Fibroblast of lung (primary cell): ENCODE results near the gene SHISAL1. TPM values are rescaled to one million over a fixed set of nuclear protein-coding genes. Genes with fewer than 3 reads are reported as not detected.

Source experiments
- DNase-seq, 2 donors: peaks; one replicate each; pipeline versions ENCODE4 v3.0.0 to v3.0.0-alpha.2; 2010; ENCODE audit warnings: low read depth in 2 of 2
- H2AFZ ChIP-seq: 2 replicates; pipeline ENCODE4 v1.5.1; 2012; ENCODE audit warnings: low read length, control low read depth, inconsistent platforms
- H3K27ac ChIP-seq: 2 replicates; pipeline ENCODE4 v1.5.1; 2011; ENCODE audit warnings: low read length, control low read depth; ENCODE audit not compliant: insufficient read depth
- H3K27me3 ChIP-seq: 2 replicates; pipeline ENCODE4 v1.5.1; 2011; ENCODE audit warnings: mild to moderate bottlenecking, low read length; ENCODE audit not compliant: control insufficient read depth, insufficient read depth
- H3K36me3 ChIP-seq: 2 replicates; pipeline ENCODE4 v1.5.1; 2011; ENCODE audit warnings: low read length; ENCODE audit not compliant: control insufficient read depth, insufficient read depth
- H3K4me1 ChIP-seq: 2 replicates; pipeline ENCODE4 v1.5.1; 2011; ENCODE audit warnings: low read length; ENCODE audit not compliant: control insufficient read depth, insufficient read depth; ENCODE audit errors: extremely low read depth
- H3K4me2 ChIP-seq: 2 replicates; pipeline ENCODE4 v1.5.1; 2011; ENCODE audit warnings: low read length, control low read depth; ENCODE audit not compliant: insufficient read depth; ENCODE audit errors: extremely low read depth
- H3K4me3 ChIP-seq, 4 experiments: fragments of 200-600 bp in 1 of 4; sonication (generic) in 1 of 4; replicated peaks in 1 of 4; 2 replicates each; pipeline ENCODE4 v1.5.1; 2011 to 2016; ENCODE audit warnings: low read length in 4 of 4, low read depth in 3 of 4, mild to moderate bottlenecking in 3 of 4, control low read depth in 2 of 4, inconsistent platforms in 1 of 4, mixed read lengths in 1 of 4; ENCODE audit not compliant: insufficient read depth in 1 of 4; ENCODE audit errors: control extremely low read depth in 1 of 4
- H3K79me2 ChIP-seq: 2 replicates; pipeline ENCODE4 v1.5.1; 2012; ENCODE audit warnings: mild to moderate bottlenecking, low read length, inconsistent platforms; ENCODE audit not compliant: control insufficient read depth, insufficient read depth
- H3K9ac ChIP-seq: 2 replicates; pipeline ENCODE4 v1.5.1; 2011; ENCODE audit warnings: mild to moderate bottlenecking, low read length, control low read depth; ENCODE audit not compliant: insufficient read depth
- H3K9me3 ChIP-seq: 2 replicates; pipeline ENCODE4 v1.5.1; 2012; ENCODE audit warnings: low read depth, low read length; ENCODE audit not compliant: control insufficient read depth, insufficient read depth
- H4K20me1 ChIP-seq: 2 replicates; pipeline ENCODE4 v1.5.1; 2011; ENCODE audit warnings: low read length; ENCODE audit not compliant: control insufficient read depth, insufficient read depth; ENCODE audit errors: extremely low read depth
- EZH2 ChIP-seq: IDR thresholded peaks from 2 replicates; pipeline ENCODE4 v1.5.1; 2012; ENCODE audit warnings: low read length, control low read depth, mild to moderate bottlenecking; ENCODE audit errors: missing control alignments
- polyA plus RNA-seq, 2 donors: library from polyadenylated mRNA; depleted of rRNA in 1 of 2; stranded (reverse) in 1 of 2; unstranded in 1 of 2; fragments of >200 nt; gene quantifications; 2 replicates each; pipeline ENCODE4 v1.2.1, GENCODE V29; 2011 to 2012; ENCODE audit warnings: missing spikeins in 1 of 2
- total RNA-seq: library from RNA; depleted of rRNA; stranded (reverse); fragments of >200 nt; gene quantifications from 2 replicates; pipeline ENCODE4 v1.2.1, GENCODE V29; 2014
- TF ChIP-seq, protein P1 (sequence below), 2 donors: IDR thresholded peaks in 1 of 2; conservative IDR thresholded peaks in 1 of 2; 1 replicate in 1 of 2; 2 replicates in 1 of 2; pipeline ENCODE4 v1.5.1; 2011 to 2012; ENCODE audit warnings: low read length in 2 of 2, control low read depth in 1 of 2, inconsistent platforms in 1 of 2, low read depth in 1 of 2, mild to moderate bottlenecking in 1 of 2

SHISAL1 gene
- total and polyA plus RNA-seq, 2 donors (not counting 1 experiment from before 2014, with no cell fraction given): 0.73 to 3.5 TPM

DNA sequence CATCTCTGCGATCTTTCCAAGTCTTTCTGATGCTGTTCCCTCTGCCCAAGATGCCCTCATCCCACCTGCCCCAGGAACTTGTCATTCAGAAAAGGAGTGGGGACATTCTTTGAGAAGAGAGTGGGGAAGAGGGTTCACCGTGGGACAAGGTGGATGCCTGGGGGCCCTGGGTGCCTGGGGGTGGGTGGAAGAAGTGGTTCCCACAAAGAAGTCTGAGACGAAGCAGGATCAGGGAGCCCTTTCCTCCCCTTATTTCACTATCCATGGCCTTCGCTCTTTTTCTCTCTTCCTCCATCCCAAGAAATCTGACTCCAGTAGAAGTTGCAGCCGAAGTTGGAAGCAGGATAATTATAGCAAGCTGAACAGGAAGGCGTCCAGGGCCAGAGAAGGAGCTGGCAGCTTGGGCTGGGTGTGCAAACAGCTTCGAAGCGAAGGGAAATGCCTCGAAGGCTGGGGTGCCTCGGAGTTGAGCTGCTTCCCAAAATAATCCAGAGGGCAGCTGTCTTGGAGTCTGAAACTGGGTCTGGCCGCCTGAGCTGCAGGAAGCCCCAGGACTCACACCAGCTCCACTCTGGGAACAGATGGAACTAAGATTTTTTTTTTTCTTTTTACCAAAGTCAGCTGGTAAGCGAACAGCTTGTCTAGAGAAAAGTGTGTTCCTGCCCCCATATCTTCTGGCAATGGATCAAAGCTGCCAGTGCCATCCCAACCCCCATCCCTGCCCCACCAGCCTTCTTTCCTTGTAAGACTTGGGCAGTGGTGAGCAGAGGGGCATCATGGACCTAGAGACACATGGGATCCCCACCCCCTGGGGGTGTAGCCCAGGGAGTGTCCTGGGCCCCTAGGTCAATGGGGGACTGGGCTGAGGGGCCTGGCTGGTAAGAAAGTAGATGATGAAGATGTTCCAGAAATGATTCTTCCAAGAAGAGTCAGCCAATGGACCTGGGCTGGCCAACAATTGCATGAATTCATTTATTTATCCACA is 100.5 kb downstream of the SHISAL1 start:
- Histone ChIP-seq H2AFZ (no peak overlapping the region), H3K4me2 (peak overlapping the region; percentile 15), H3K36me3 (no peaks in the 10 kb centered on the region), H4K20me1 (no peaks in the 10 kb centered on the region), H3K4me3 (no peak overlapping the region), H3K27ac (no peak overlapping the region), H3K9ac (no peak overlapping the region), H3K27me3 (peaks cover 4% of the 10 kb centered on the region), H3K79me2 (no peaks in the 10 kb centered on the region), H3K4me1 (no peaks in the 10 kb centered on the region), H3K9me3 (no peaks in the 10 kb centered on the region)
- TF ChIP-seq, protein P1, sequence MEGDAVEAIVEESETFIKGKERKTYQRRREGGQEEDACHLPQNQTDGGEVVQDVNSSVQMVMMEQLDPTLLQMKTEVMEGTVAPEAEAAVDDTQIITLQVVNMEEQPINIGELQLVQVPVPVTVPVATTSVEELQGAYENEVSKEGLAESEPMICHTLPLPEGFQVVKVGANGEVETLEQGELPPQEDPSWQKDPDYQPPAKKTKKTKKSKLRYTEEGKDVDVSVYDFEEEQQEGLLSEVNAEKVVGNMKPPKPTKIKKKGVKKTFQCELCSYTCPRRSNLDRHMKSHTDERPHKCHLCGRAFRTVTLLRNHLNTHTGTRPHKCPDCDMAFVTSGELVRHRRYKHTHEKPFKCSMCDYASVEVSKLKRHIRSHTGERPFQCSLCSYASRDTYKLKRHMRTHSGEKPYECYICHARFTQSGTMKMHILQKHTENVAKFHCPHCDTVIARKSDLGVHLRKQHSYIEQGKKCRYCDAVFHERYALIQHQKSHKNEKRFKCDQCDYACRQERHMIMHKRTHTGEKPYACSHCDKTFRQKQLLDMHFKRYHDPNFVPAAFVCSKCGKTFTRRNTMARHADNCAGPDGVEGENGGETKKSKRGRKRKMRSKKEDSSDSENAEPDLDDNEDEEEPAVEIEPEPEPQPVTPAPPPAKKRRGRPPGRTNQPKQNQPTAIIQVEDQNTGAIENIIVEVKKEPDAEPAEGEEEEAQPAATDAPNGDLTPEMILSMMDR (conservative IDR thresholded peaks at IDR 0.05 in 1 of 2, IDR thresholded peaks at IDR 0.05 in 1 of 2; ENCODE audit: low read depth in 1 of 2, low read length in 2 of 2): no peak
- no peak for TF ChIP-seq EZH2
- peak in 1 of 2 donors; percentile 33 for DNase-seq

DNA sequence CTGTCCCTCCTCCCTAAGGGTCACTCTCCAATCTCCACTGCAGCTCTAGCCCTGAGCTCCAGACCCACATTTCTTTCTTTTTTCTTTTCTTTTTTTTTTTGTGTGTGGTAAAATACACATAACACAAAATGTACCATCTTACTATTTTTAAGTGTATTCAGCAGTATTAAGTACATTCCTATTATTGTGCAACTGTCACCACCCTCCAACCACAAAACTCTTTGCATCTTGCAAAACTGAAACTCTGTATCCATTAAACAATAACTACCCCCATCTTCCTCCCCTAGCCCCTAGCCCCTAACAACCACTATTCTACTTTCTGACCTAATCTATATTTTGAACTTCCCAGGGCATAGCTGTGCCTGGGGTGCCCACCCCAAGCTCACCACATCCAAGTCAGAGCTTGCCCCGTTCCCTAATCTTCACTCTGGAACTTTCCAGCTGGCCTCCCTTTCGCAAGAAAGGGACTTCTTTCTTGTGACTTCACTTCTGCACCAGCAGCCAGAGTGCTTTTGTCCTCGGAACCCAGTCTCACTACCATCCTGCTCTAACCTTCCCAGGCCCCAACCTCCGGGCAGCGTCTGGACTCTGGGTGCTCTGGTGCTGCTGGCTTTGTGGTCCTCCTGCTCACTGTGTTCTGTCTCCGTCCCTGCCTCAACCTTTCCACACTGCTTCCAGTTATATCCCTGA is 101.3 kb downstream of the SHISAL1 start:
- Histone ChIP-seq H3K36me3 (no peaks in the 10 kb centered on the region), H4K20me1 (no peaks in the 10 kb centered on the region), H3K27me3 (peaks cover 4% of the 10 kb centered on the region), H3K27ac (no peak overlapping the region), H3K9ac (no peak overlapping the region), H3K4me3 (no peak overlapping the region), H3K4me2 (no peak overlapping the region), H2AFZ (no peak overlapping the region), H3K79me2 (no peaks in the 10 kb centered on the region), H3K4me1 (no peaks in the 10 kb centered on the region), H3K9me3 (no peaks in the 10 kb centered on the region)
- no peak for TF ChIP-seq EZH2
- TF ChIP-seq, protein P1 (conservative IDR thresholded peaks at IDR 0.05 in 1 of 2, IDR thresholded peaks at IDR 0.05 in 1 of 2; ENCODE audit: low read depth in 1 of 2, low read length in 2 of 2): no peak
- DNase-seq: peak in 1 of 2 donors; percentile 49

DNA sequence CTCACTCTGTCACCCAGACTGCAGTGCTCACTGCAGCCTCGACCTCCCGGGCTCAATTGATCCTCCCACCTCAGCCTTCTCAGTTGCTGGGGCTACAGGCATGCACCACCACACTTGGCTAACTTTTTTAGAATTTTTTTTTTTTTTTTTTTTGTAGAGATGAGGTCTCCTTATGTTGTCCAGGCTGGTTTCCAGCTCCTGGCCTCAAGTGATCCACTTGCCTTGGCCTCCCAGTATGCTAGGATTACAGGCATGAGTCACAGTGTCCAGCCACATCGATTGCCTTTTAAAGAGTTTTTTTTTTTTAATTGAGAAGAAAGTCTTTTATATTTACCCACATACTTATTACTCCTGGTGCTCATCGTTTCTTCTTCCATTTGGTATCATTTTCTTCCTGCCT is 102.0 kb downstream of the SHISAL1 start:
- DNase-seq: peak; percentile 73 to 76
- H3K79me2 ChIP-seq: no peaks in the 10 kb centered on the region
- H3K4me1 ChIP-seq: no peaks in the 10 kb centered on the region
- no peak overlapping the region for H3K27ac ChIP-seq
- H3K4me2 ChIP-seq: no peak overlapping the region
- no peaks in the 10 kb centered on the region for H3K36me3 ChIP-seq
- no peak overlapping the region for H2AFZ ChIP-seq
- no peaks in the 10 kb centered on the region for H4K20me1 ChIP-seq
- no peak for TF ChIP-seq EZH2
- TF ChIP-seq, protein P1 (conservative IDR thresholded peaks at IDR 0.05 in 1 of 2, IDR thresholded peaks at IDR 0.05 in 1 of 2; ENCODE audit: low read depth in 1 of 2, low read length in 2 of 2): no peak
- no peak overlapping the region for H3K9ac ChIP-seq
- no peaks in the 10 kb centered on the region for H3K9me3 ChIP-seq
- peaks cover 4% of the 10 kb centered on the region for H3K27me3 ChIP-seq
- no peak overlapping the region for H3K4me3 ChIP-seq
